HepG2 (cell line): ENCODE measurements around the gene SIGMAR1. TPM values are rescaled to one million over a fixed set of nuclear protein-coding genes. Genes with fewer than 3 reads are reported as not detected.
A peak's percentile ranks its signal among the peaks of the same experiment; 100 is the strongest.

ENCODE experiments used
- HMGA1 ChIP-seq: sonication (generic); formaldehyde crosslinking; conservative IDR thresholded peaks from 2 replicates; pipeline ENCODE4 v1.4.0; 2020; ENCODE audit warnings: missing genetic modification reagents
- KDM1A ChIP-seq: IDR thresholded peaks from 2 replicates; pipeline ENCODE4 v1.6.1; 2016; ENCODE audit warnings: missing compliant biosample characterization
- SMYD3 ChIP-seq: sonication (generic); formaldehyde crosslinking; IDR thresholded peaks from 2 replicates; pipeline ENCODE4 v1.8.1; 2023; ENCODE audit warnings: mild to moderate bottlenecking, missing genetic modification reagents
- SP4 ChIP-seq: sonication (generic); formaldehyde crosslinking; IDR thresholded peaks from 2 replicates; pipeline ENCODE4 v1.8.1; 2023; ENCODE audit warnings: mild to moderate bottlenecking, missing genetic modification reagents
- SYNCRIP ChIP-seq: fragments of 200-400 bp; formaldehyde crosslinking; IDR thresholded peaks from 2 replicates; pipeline ENCODE4 v1.6.1; 2018; ENCODE audit warnings: mild to moderate bottlenecking, low read depth, low read length; ENCODE audit not compliant: insufficient read depth
- TCF7L2 ChIP-seq: IDR thresholded peaks from 2 replicates; pipeline ENCODE4 v1.6.1; 2011; ENCODE audit warnings: mild to moderate bottlenecking, low read depth, low read length, moderate library complexity
- YY1 ChIP-seq: IDR thresholded peaks from 2 replicates; pipeline ENCODE4 v1.6.1; 2011; ENCODE audit warnings: low read length, low read depth, moderate library complexity, mild to moderate bottlenecking; ENCODE audit not compliant: insufficient read depth, insufficient replicate concordance
- ZBTB7A ChIP-seq: sonication (generic); formaldehyde crosslinking; IDR thresholded peaks from 2 replicates; pipeline ENCODE4 v1.8.0; 2022; ENCODE audit warnings: mild to moderate bottlenecking, missing genetic modification reagents
- ZFY ChIP-seq: sonication (generic); formaldehyde crosslinking; IDR thresholded peaks from 2 replicates; pipeline ENCODE4 v1.4.0; 2020; ENCODE audit warnings: missing genetic modification reagents
- ZNF17 ChIP-seq: sonication (generic); formaldehyde crosslinking; IDR thresholded peaks from 2 replicates; pipeline ENCODE4 v1.5.0; 2020; ENCODE audit warnings: mild to moderate bottlenecking, missing genetic modification reagents
- ZNF317 ChIP-seq: sonication (generic); formaldehyde crosslinking; IDR thresholded peaks from 2 replicates; pipeline ENCODE4 v1.5.0; 2020; ENCODE audit warnings: mild to moderate bottlenecking, missing genetic modification reagents
- ZNF543 ChIP-seq: sonication (generic); formaldehyde crosslinking; IDR thresholded peaks from 2 replicates; pipeline ENCODE4 v1.4.0; 2020; ENCODE audit warnings: mild to moderate bottlenecking, missing genetic modification reagents
- ZNF670 ChIP-seq: sonication (generic); formaldehyde crosslinking; IDR thresholded peaks from 2 replicates; pipeline ENCODE4 v1.8.0; 2022; ENCODE audit warnings: mild to moderate bottlenecking, missing genetic modification reagents, borderline replicate concordance
- ZNF777 ChIP-seq: sonication (generic); formaldehyde crosslinking; IDR thresholded peaks from 2 replicates; pipeline ENCODE4 v1.4.0; 2020; ENCODE audit warnings: missing genetic modification reagents
- ZZZ3 ChIP-seq: sonication (generic); formaldehyde crosslinking; IDR thresholded peaks from 2 replicates; pipeline ENCODE4 v1.4.0; 2020; ENCODE audit warnings: missing genetic modification reagents, mild to moderate bottlenecking, borderline replicate concordance
- polyA plus RNA-seq, 8 experiments: library from polyadenylated mRNA; depleted of rRNA in 3 of 8; stranded (reverse) in 7 of 8; unstranded in 1 of 8; fragments of >200 nt; fragmentation: Illumina TruSeq in 4 of 8; extraction: Trizol in 4 of 8; gene quantifications; 2 replicates each; pipeline versions ENCODE4 v1.2.1 to v1.2.3, GENCODE V29; 2011 to 2016; ENCODE audit warnings: low read depth in 4 of 8, missing spikeins in 1 of 8, mixed read lengths in 1 of 8; ENCODE audit not compliant: insufficient read depth in 1 of 8
- total RNA-seq, 5 experiments: library from RNA; depleted of rRNA; stranded (reverse); fragments of >200 nt; fragmentation: Illumina TruSeq; extraction: Trizol; gene quantifications; 2 replicates each; pipeline ENCODE4 v1.2.3, GENCODE V29; 2016; ENCODE audit warnings: low read depth in 1 of 5
- TF ChIP-seq, protein P1 (sequence below): sonication (generic); formaldehyde crosslinking; conservative IDR thresholded peaks from 2 replicates; pipeline ENCODE4 v1.4.0; 2020; ENCODE audit warnings: missing genetic modification reagents
- TF ChIP-seq, protein P2 (sequence below): sonication (generic); formaldehyde crosslinking; IDR thresholded peaks from 2 replicates; pipeline ENCODE4 v1.4.0; 2020; ENCODE audit warnings: mild to moderate bottlenecking, missing genetic modification reagents
- TF ChIP-seq, protein P3 (sequence below): sonication (generic); formaldehyde crosslinking; IDR thresholded peaks from 2 replicates; pipeline ENCODE4 v1.4.0; 2020; ENCODE audit warnings: low read depth, mild to moderate bottlenecking, missing genetic modification reagents
- TF ChIP-seq, protein P4 (sequence below): sonication (generic); formaldehyde crosslinking; IDR thresholded peaks from 2 replicates; pipeline ENCODE4 v1.5.1; 2020; ENCODE audit warnings: mild to moderate bottlenecking, missing genetic modification reagents, borderline replicate concordance

SIGMAR1 gene
- total and polyA plus RNA-seq, 2 of the 13 experiments (the other 11 are each of a cell fraction or from before 2014, with no cell fraction given): 38.9 to 60.8 TPM

DNA sequence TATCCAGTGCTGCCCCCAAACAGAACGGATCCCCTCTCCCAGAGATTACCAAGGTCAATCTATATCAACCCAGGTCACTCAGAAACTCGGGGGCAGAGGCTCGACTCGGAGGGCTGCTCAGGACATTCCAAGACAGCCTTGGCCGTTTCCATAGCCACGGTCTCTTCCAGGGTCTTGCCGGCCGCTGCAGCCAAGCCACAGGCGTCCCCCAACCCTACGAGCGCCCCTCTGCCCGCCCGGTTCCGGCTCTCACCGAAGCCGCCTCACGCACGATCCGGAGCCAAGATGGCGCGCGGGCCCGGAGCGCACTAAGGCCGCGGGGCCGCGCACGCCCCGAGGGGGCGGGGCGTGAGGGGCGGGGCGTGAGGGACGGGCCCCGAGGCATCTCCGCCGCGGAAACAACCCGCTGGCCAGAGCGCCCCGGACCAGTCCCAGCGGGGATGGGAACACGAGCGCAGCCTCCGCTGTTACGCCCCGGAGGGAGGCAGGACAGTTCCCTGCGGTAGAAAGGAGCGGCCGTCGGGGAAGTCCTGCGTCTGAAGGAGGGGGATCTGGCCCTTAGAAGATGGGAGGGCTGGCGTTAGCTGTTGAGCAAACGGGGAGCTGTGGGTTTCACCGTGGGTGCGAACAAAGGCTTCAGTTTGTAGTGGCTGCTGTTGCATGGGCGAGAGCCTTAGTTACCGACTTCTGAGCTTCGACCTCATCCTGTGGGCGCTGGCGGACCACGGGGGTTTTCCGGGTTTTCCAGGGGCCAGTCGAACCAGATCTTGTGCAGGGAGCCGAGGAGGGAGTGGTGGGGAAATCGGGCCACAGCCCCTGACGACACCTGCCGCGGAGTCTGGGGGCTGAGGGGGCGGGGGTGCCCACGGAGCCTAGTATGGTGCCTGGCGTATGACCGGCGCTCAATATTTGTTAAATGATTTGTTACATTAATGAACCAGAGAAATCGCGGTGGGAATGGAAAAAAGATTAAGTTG, 25.5 kb downstream of the SIGMAR1 start, which contains the start of gene RPP25L (continued):
- no peak for TF ChIP-seq TCF7L2
- TF ChIP-seq, protein P1, sequence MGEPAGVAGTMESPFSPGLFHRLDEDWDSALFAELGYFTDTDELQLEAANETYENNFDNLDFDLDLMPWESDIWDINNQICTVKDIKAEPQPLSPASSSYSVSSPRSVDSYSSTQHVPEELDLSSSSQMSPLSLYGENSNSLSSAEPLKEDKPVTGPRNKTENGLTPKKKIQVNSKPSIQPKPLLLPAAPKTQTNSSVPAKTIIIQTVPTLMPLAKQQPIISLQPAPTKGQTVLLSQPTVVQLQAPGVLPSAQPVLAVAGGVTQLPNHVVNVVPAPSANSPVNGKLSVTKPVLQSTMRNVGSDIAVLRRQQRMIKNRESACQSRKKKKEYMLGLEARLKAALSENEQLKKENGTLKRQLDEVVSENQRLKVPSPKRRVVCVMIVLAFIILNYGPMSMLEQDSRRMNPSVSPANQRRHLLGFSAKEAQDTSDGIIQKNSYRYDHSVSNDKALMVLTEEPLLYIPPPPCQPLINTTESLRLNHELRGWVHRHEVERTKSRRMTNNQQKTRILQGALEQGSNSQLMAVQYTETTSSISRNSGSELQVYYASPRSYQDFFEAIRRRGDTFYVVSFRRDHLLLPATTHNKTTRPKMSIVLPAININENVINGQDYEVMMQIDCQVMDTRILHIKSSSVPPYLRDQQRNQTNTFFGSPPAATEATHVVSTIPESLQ: peak; percentile 83; the same call in 1 of the 2 replicates
- no peak for TF ChIP-seq SMYD3 (CRISPR knock-in tag)
- TF ChIP-seq YY1: peak; percentile 94
- peak; percentile 80 for TF ChIP-seq ZFY (CRISPR knock-in tag)
- TF ChIP-seq, protein P2, sequence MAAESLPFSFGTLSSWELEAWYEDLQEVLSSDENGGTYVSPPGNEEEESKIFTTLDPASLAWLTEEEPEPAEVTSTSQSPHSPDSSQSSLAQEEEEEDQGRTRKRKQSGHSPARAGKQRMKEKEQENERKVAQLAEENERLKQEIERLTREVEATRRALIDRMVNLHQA (CRISPR knock-in tag): no peak
- TF ChIP-seq, protein P3, sequence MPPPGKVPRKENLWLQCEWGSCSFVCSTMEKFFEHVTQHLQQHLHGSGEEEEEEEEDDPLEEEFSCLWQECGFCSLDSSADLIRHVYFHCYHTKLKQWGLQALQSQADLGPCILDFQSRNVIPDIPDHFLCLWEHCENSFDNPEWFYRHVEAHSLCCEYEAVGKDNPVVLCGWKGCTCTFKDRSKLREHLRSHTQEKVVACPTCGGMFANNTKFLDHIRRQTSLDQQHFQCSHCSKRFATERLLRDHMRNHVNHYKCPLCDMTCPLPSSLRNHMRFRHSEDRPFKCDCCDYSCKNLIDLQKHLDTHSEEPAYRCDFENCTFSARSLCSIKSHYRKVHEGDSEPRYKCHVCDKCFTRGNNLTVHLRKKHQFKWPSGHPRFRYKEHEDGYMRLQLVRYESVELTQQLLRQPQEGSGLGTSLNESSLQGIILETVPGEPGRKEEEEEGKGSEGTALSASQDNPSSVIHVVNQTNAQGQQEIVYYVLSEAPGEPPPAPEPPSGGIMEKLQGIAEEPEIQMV: no peak
- TF ChIP-seq ZNF17 (CRISPR knock-in tag): no peak
- TF ChIP-seq ZNF670 (CRISPR knock-in tag): no peak
- 0 out of 2 replicates have a peak, but pooled peaks have one; percentile 62 for TF ChIP-seq ZZZ3 (CRISPR knock-in tag)
- TF ChIP-seq SYNCRIP: no peak
- no peak for TF ChIP-seq ZNF317 (CRISPR knock-in tag)
- TF ChIP-seq ZNF777 (CRISPR knock-in tag): peak; percentile 97
- peak; percentile 40; the same call in 1 of the 2 replicates for TF ChIP-seq ZNF543 (CRISPR knock-in tag)
- TF ChIP-seq KDM1A: no peak
- 0 out of 2 replicates have a peak, but pooled peaks have one; percentile 17 for TF ChIP-seq ZBTB7A (CRISPR knock-in tag)
- TF ChIP-seq HMGA1 (CRISPR knock-in tag): no peak
- TF ChIP-seq, protein P4, sequence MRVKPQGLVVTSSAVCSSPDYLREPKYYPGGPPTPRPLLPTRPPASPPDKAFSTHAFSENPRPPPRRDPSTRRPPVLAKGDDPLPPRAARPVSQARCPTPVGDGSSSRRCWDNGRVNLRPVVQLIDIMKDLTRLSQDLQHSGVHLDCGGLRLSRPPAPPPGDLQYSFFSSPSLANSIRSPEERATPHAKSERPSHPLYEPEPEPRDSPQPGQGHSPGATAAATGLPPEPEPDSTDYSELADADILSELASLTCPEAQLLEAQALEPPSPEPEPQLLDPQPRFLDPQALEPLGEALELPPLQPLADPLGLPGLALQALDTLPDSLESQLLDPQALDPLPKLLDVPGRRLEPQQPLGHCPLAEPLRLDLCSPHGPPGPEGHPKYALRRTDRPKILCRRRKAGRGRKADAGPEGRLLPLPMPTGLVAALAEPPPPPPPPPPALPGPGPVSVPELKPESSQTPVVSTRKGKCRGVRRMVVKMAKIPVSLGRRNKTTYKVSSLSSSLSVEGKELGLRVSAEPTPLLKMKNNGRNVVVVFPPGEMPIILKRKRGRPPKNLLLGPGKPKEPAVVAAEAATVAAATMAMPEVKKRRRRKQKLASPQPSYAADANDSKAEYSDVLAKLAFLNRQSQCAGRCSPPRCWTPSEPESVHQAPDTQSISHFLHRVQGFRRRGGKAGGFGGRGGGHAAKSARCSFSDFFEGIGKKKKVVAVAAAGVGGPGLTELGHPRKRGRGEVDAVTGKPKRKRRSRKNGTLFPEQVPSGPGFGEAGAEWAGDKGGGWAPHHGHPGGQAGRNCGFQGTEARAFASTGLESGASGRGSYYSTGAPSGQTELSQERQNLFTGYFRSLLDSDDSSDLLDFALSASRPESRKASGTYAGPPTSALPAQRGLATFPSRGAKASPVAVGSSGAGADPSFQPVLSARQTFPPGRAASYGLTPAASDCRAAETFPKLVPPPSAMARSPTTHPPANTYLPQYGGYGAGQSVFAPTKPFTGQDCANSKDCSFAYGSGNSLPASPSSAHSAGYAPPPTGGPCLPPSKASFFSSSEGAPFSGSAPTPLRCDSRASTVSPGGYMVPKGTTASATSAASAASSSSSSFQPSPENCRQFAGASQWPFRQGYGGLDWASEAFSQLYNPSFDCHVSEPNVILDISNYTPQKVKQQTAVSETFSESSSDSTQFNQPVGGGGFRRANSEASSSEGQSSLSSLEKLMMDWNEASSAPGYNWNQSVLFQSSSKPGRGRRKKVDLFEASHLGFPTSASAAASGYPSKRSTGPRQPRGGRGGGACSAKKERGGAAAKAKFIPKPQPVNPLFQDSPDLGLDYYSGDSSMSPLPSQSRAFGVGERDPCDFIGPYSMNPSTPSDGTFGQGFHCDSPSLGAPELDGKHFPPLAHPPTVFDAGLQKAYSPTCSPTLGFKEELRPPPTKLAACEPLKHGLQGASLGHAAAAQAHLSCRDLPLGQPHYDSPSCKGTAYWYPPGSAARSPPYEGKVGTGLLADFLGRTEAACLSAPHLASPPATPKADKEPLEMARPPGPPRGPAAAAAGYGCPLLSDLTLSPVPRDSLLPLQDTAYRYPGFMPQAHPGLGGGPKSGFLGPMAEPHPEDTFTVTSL (CRISPR knock-in tag): 0 out of 2 replicates have a peak, but pooled peaks have one; percentile 8
- peak; percentile 65 for TF ChIP-seq SP4 (CRISPR knock-in tag)
